ENCODE results near the gene DYRK1A. TPM values are rescaled to one million over a fixed set of nuclear protein-coding genes. Genes with fewer than 3 reads are reported as not detected.

DYRK1A gene
- total RNA-seq, 2 experiments from 2014 or later = 58.4 to 65.1 TPM

DNA sequence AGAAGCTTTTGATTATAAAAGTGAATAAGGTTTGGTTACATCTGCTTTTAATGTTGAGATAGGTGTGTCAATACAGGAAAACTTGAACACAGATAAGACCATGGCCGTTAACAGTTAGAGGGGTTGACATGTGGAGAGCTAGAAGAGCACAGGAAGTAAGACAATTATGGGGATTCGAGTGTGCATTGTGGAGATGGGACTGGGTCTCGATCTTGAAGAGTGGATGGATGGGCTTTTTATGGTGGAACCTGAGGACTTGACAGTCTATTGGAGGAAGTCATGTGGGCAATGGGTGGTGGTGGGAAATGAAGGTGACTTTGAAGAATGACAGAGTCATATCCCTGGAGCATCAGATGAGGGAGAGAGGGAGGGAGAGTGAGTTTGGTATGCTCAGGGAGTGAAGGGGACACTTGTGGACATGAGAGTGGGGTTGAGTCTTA, 12.1 kb downstream of the DYRK1A start:
- POLR2A ChIA-PET = interaction anchor here (0.5 kb wide), 1 partner anchor 101 kb away, joined by 4 read pairs; no protein-coding TSS in a partner anchor
- intact Hi-C loops (cut with micrococcal nuclease; ENCODE audit: unreplicated experiment) = no loop called here
- Histone ChIP-seq H3K9me3 (ENCODE audit: low read length) (no peaks in the 10 kb centered on the region), H3K27ac (ENCODE audit: low read depth, low read length, poor library complexity, severe bottlenecking) (no peak overlapping the region), H3K4me1 (ENCODE audit: insufficient read depth, low read length, poor library complexity, severe bottlenecking) (peaks cover 42% of the 10 kb centered on the region), H3K9me2 (ENCODE audit: insufficient read depth, low read length) (no peaks in the 10 kb centered on the region), H3K4me2 (ENCODE audit: low read length) (peak overlapping the region; percentile 29; the same call in 1 of the 2 replicates), H4K20me1 (ENCODE audit: insufficient read depth, low read length) (peaks cover 69% of the 10 kb centered on the region), H2AFZ (ENCODE audit: low read length) (no peak overlapping the region), H3K36me3 (ENCODE audit: insufficient read depth, low read length) (peaks cover 43% of the 10 kb centered on the region), H3K79me2 (ENCODE audit: insufficient read depth, low read depth, low read length) (peaks cover 100% of the 10 kb centered on the region), H3K4me3 (ENCODE audit: low read depth, low read length, poor library complexity, severe bottlenecking) (no peak overlapping the region)
- no peak for TF ChIP-seq CTCF (conservative IDR thresholded peaks at IDR 0.05; ENCODE audit: low read length)
- no peak for TF ChIP-seq EZH2phosphoT487 (IDR thresholded peaks at IDR 0.05; ENCODE audit: borderline replicate concordance, low read depth, low read length)
- CTCF ChIA-PET (ENCODE audit: unreplicated experiment) = interaction anchor here (0.5 kb wide), 1 partner anchor 13 kb away, joined by 3 read pairs; no protein-coding TSS in a partner anchor
- DNase-seq (ENCODE audit: low spot score) = no peak
- no TSS peak for BruUV-seq (replicated peaks)

DNA sequence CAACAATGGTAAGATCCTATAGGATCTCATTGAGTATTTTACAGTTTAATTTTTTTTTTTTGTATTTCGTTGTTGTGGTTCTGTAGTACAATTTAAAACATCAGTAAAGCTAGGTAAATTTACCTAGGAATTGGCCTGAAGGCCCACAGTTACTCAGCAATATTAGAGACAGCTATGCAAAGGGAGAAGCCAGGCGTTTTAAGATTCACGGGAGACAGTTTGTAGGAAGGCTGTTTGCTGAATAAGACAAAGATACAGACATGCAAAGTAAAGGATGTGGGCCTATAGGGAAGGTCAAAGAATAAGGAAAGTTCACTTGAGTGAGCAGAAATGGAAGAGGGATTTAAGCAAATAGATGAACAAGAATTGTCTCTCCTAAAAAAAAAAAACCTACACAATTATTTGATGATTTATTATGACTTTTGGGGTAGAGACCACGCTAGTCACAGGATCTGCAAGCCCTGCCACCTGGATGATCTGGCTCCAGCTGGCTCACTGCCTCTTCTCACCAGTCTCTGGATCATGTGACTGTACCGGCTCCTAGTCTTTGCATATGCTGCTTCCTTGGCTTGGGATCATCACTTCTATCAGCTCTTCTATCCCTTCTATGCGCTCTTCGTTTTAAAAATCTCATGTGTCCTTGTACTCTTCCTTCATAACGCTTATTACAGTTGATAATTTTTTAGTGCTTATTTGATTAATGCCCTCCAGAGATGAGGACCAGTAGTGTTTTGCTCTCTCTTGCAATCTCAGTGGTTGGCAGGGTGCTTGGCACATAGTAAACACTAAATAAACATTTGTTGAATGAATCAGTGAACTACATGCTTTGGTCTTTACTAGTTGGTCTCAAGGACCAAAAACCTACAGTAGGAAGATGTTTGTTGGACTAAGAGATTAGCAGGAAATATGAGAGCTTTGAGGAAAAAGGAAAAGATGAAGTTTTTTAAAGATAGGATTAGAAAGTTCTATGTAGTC, 14.1 kb downstream of the DYRK1A start:
- Histone ChIP-seq H3K9me3 (ENCODE audit: low read length) (no peaks in the 10 kb centered on the region), H3K4me3 (ENCODE audit: low read depth, low read length, poor library complexity, severe bottlenecking) (no peak overlapping the region), H3K9me2 (ENCODE audit: insufficient read depth, low read length) (no peaks in the 10 kb centered on the region), H2AFZ (ENCODE audit: low read length) (no peak overlapping the region), H3K79me2 (ENCODE audit: insufficient read depth, low read depth, low read length) (peaks cover 100% of the 10 kb centered on the region), H3K27ac (ENCODE audit: low read depth, low read length, poor library complexity, severe bottlenecking) (no peak overlapping the region), H3K36me3 (ENCODE audit: insufficient read depth, low read length) (peaks cover 37% of the 10 kb centered on the region), H4K20me1 (ENCODE audit: insufficient read depth, low read length) (peaks cover 81% of the 10 kb centered on the region), H3K4me2 (ENCODE audit: low read length) (no peak overlapping the region), H3K4me1 (ENCODE audit: insufficient read depth, low read length, poor library complexity, severe bottlenecking) (peaks cover 34% of the 10 kb centered on the region)
- ChIA-PET CTCF (ENCODE audit: unreplicated experiment) (no interaction called here), POLR2A (interaction anchor here (0.8 to 1.0 kb wide), 2 partner anchors 9 to 22 kb away, joined by 3 to 5 read pairs; no protein-coding TSS in a partner anchor)
- no TSS peak for BruUV-seq (replicated peaks)
- TF ChIP-seq CTCF (conservative IDR thresholded peaks at IDR 0.05; ENCODE audit: low read length) = no peak
- TF ChIP-seq EZH2phosphoT487 (IDR thresholded peaks at IDR 0.05; ENCODE audit: borderline replicate concordance, low read depth, low read length) = no peak
- intact Hi-C loops (cut with micrococcal nuclease; ENCODE audit: unreplicated experiment) = no loop called here
- DNase-seq (ENCODE audit: low spot score) = no peak
